ENCODE measurements around the gene LRP4. TPM values are rescaled to one million over a fixed set of nuclear protein-coding genes. Genes with fewer than 3 reads are reported as not detected.

LRP4 gene
- total and polyA plus RNA-seq, 2 of the 8 experiments (the other 6 are each of a cell fraction or from before 2014, with no cell fraction given), result 5.4 to 22.1 TPM

DNA sequence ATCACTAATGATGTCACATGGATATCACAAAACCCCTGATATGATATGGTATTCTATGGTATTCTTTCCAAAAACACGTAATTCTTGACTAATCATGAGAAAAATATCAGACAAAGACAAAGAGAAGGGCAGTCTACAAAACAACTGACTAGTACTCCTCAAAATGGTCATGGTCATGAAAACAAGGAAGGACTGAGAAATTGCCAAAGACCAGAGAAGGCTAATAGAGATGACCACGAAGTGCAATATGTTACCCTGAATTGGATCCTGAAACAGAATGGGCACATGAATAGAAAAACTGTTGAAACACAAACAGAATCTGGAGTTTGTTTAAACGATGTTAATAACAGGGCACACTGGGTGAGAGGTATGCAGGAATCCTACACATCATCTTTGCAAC is 82.5 kb downstream of the LRP4 start:
- 63% methylated on average over 3 of the region's 3 CpGs; no CpG with 5 or more reads in 1 of the 2 experiments for WGBS, 2 experiments (ENCODE audit: extremely low coverage in 1 of 2, insufficient coverage in 1 of 2, insufficient read length in 1 of 2, insufficient replicate concordance in 2 of 2, low coverage in 1 of 2, low lambda C conversion rate in 2 of 2, missing lambda C conversion rate in 1 of 2)
- peaks cover 10 to 13% of the 10 kb centered on the region in 2 experiments for H4K20me1 ChIP-seq (replicated peaks in 1 of 2; ENCODE audit: control insufficient read depth in 1 of 2, insufficient read depth in 2 of 2, low read length in 2 of 2)

More for the DNA sequence above, 82.5 kb downstream of the LRP4 start:
- Histone ChIP-seq H3K79me1 (ENCODE audit: low read depth, low read length) (peaks cover 8% of the 10 kb centered on the region), H3K9me3 (ENCODE audit: insufficient read depth in 2 of 2, low read depth in 1 of 2, low read length in 1 of 2) (no peaks in the 10 kb centered on the region), H2BK5ac (ENCODE audit: low read depth, low read length) (no peak overlapping the region; the same call in 1 of the 2 replicates), H4K8ac (ENCODE audit: extremely low read depth, insufficient read depth, low read length) (no peak overlapping the region), H2AK5ac (ENCODE audit: low read depth, low read length) (no peak overlapping the region), H3K79me2 (ENCODE audit: control insufficient read depth in 1 of 2, insufficient read depth in 2 of 2, low read length in 2 of 2) (peaks cover 27 to 98% of the 10 kb centered on the region in 2 experiments), H2AFZ (ENCODE audit: low read length) (no peak overlapping the region), H3K4me1 (replicated peaks in 1 of 4; ENCODE audit: control insufficient read depth in 3 of 4, insufficient read depth in 4 of 4, low read length in 3 of 4) (peaks cover 0 to 8% (median 4%) of the 10 kb centered on the region in 4 experiments; a peak in 4 of 7 replicates), H2BK20ac (ENCODE audit: low read length) (no peak overlapping the region), H2BK12ac (ENCODE audit: low read depth, low read length) (peak overlapping the region; percentile 50; the same call in 1 of the 2 replicates), H3K23ac (ENCODE audit: insufficient read length) (no peak overlapping the region), H3K27me3 (replicated peaks in 1 of 4; ENCODE audit: control insufficient read depth in 3 of 4, extremely low read depth in 1 of 4, insufficient read depth in 3 of 4, low read length in 3 of 4) (no peaks in the 10 kb centered on the region), H3K14ac (ENCODE audit: insufficient read length) (no peak overlapping the region), H3K9ac (replicated peaks in 1 of 4; ENCODE audit: extremely low read depth in 1 of 4, low read depth in 3 of 4, low read length in 3 of 4) (no peak overlapping the region), H4K5ac (ENCODE audit: insufficient read length, low read depth, low read length) (no peak overlapping the region), H3K27ac (ENCODE audit: low read depth, low read length) (no peak overlapping the region), H3K56ac (replicated peaks; ENCODE audit: insufficient read length, low read depth, low read length) (no peak overlapping the region), H3K4me3 (ENCODE audit: extremely low read depth in 1 of 4, insufficient read depth in 2 of 4, low read depth in 3 of 4, low read length in 4 of 4) (peak overlapping the region in 1 of 4 experiments; percentile 7; a peak in 1 of 8 replicates), H3K4ac (replicated peaks; ENCODE audit: insufficient read length, low read depth, low read length) (no peak overlapping the region), H3K4me2 (ENCODE audit: insufficient read depth in 1 of 2, low read depth in 2 of 2, low read length in 2 of 2) (peak overlapping the region; percentile 47 to 56; a peak in 3 of 4 replicates), H2BK15ac (ENCODE audit: low read length) (no peak overlapping the region), H4K91ac (replicated peaks; ENCODE audit: insufficient read length, low read length) (no peak overlapping the region), H3K23me2 (ENCODE audit: low read depth, low read length) (no peaks in the 10 kb centered on the region), H2BK120ac (replicated peaks; ENCODE audit: low read depth, low read length) (no peak overlapping the region), H3K18ac (ENCODE audit: extremely low read depth, low read length) (no peak overlapping the region), H3K36me3 (ENCODE audit: control insufficient read depth in 2 of 4, insufficient read depth in 4 of 4, low read length in 3 of 4) (no peaks in the 10 kb centered on the region; a peak in 1 of 8 replicates)
- no peak for TF ChIP-seq EP300 (IDR thresholded peaks at IDR 0.05; ENCODE audit: borderline replicate concordance in 1 of 2, low read depth in 2 of 2, low read length in 2 of 2)
- TF ChIP-seq POLR2A (IDR thresholded peaks at IDR 0.05; ENCODE audit: control extremely low read depth in 1 of 2, low read depth in 2 of 2, low read length in 2 of 2), result no peak
- no peak for TF ChIP-seq POLR2AphosphoS5 (IDR thresholded peaks at IDR 0.05; ENCODE audit: low read depth, low read length)
- TF ChIP-seq BRCA1 (IDR thresholded peaks at IDR 0.05; ENCODE audit: low read depth, low read length), result no peak
- TF ChIP-seq, protein P1, sequence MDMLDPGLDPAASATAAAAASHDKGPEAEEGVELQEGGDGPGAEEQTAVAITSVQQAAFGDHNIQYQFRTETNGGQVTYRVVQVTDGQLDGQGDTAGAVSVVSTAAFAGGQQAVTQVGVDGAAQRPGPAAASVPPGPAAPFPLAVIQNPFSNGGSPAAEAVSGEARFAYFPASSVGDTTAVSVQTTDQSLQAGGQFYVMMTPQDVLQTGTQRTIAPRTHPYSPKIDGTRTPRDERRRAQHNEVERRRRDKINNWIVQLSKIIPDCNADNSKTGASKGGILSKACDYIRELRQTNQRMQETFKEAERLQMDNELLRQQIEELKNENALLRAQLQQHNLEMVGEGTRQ (IDR thresholded peaks at IDR 0.05; ENCODE audit: low read length), result no peak
- TF ChIP-seq, protein P2, sequence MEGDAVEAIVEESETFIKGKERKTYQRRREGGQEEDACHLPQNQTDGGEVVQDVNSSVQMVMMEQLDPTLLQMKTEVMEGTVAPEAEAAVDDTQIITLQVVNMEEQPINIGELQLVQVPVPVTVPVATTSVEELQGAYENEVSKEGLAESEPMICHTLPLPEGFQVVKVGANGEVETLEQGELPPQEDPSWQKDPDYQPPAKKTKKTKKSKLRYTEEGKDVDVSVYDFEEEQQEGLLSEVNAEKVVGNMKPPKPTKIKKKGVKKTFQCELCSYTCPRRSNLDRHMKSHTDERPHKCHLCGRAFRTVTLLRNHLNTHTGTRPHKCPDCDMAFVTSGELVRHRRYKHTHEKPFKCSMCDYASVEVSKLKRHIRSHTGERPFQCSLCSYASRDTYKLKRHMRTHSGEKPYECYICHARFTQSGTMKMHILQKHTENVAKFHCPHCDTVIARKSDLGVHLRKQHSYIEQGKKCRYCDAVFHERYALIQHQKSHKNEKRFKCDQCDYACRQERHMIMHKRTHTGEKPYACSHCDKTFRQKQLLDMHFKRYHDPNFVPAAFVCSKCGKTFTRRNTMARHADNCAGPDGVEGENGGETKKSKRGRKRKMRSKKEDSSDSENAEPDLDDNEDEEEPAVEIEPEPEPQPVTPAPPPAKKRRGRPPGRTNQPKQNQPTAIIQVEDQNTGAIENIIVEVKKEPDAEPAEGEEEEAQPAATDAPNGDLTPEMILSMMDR (IDR thresholded peaks at IDR 0.05; ENCODE audit: control extremely low read depth in 1 of 3, insufficient read depth in 1 of 3, low read depth in 1 of 3, low read length in 3 of 3), result no peak
- TF ChIP-seq BCL11A (IDR thresholded peaks at IDR 0.05; ENCODE audit: low read depth in 2 of 2, low read length in 2 of 2), result no peak
- TF ChIP-seq CBX5 (IDR thresholded peaks at IDR 0.05; ENCODE audit: low read depth, low read length), result no peak
- no peak for TF ChIP-seq CTBP2 (IDR thresholded peaks at IDR 0.05; ENCODE audit: borderline replicate concordance, insufficient read depth, insufficient read length, low read length)
- TF ChIP-seq HDAC6 (IDR thresholded peaks at IDR 0.05; ENCODE audit: low read depth, low read length), result no peak
- ChIA-PET CTCF (ENCODE audit: partially characterized antibody) (interaction anchor here (1.1 to 1.6 kb wide), 2 partner anchors 24 to 317 kb away, joined by 3 to 4 read pairs; no protein-coding TSS in a partner anchor), POLR2A (ENCODE audit: partially characterized antibody) (interaction anchor here (0.6 to 1.2 kb wide), 2 partner anchors 77 to 215 kb away, joined by 3 read pairs; no protein-coding TSS in a partner anchor)
- no peak for FAIRE-seq
- DNase-seq (ENCODE audit: low read depth in 1 of 2, low spot score in 2 of 2), result no peak
